H1 (cell line): ENCODE results near the gene CNR2. TPM values are rescaled to one million over a fixed set of nuclear protein-coding genes. Genes with fewer than 3 reads are reported as not detected.

ENCODE experiments used
- CTCF ChIA-PET: fragments of 300-600 bp; sonication (Branson Sonifier 250); formaldehyde crosslinking; loops from one replicate; lab custom pipeline; 2021; ENCODE audit not compliant: partially characterized antibody; lab: Charles Lee
- POLR2A ChIA-PET: fragments of 300-600 bp; sonication (Branson Sonifier 250); formaldehyde crosslinking; loops from one replicate; lab custom pipeline; 2021; ENCODE audit warnings: inconsistent platforms; ENCODE audit not compliant: partially characterized antibody; lab: Charles Lee
- DNase-seq, 2 experiments: peaks; one replicate each; pipeline versions ENCODE4 v3.0.0 to v3.0.0-alpha.2; 2010 to 2022; ENCODE audit warnings: low spot score in 2 of 2, low read depth in 1 of 2, mixed read lengths in 1 of 2
- FAIRE-seq: peaks from 2 replicates; lab custom pipeline; 2011; peaks lifted over from hg19 to GRCh38; lab: Jason Lieb, UNC
- H2AFZ ChIP-seq: 2 replicates; pipeline ENCODE4 v1.8.1; 2012; ENCODE audit warnings: low read length, inconsistent platforms
- H2AK5ac ChIP-seq: 2 replicates; pipeline ENCODE4 v1.6.1; 2013; ENCODE audit warnings: low read depth, low read length
- H2BK120ac ChIP-seq: replicated peaks from 2 replicates; pipeline ENCODE3; 2013; ENCODE audit warnings: low read depth, low read length, inconsistent platforms
- H2BK12ac ChIP-seq: 2 replicates; pipeline ENCODE4 v1.6.1; 2013; ENCODE audit warnings: low read depth, low read length
- H2BK15ac ChIP-seq: 2 replicates; pipeline ENCODE4 v1.6.1; 2013; ENCODE audit warnings: low read length
- H2BK20ac ChIP-seq: 2 replicates; pipeline ENCODE4 v1.6.1; 2013; ENCODE audit warnings: low read length
- H2BK5ac ChIP-seq: 2 replicates; pipeline ENCODE4 v1.6.1; 2013; ENCODE audit warnings: low read depth, low read length
- H3K14ac ChIP-seq: 2 replicates; pipeline ENCODE4 v1.6.1; 2013; ENCODE audit warnings: inconsistent platforms; ENCODE audit not compliant: insufficient read length
- H3K18ac ChIP-seq: 2 replicates; pipeline ENCODE4 v1.6.1; 2013; ENCODE audit warnings: low read length; ENCODE audit errors: extremely low read depth
- H3K23ac ChIP-seq: 2 replicates; pipeline ENCODE4 v1.6.1; 2013; ENCODE audit warnings: inconsistent platforms; ENCODE audit not compliant: insufficient read length
- H3K23me2 ChIP-seq: 2 replicates; pipeline ENCODE4 v1.6.1; 2013; ENCODE audit warnings: low read depth, low read length
- H3K27ac ChIP-seq: 2 replicates; pipeline ENCODE4 v1.6.1; 2011; ENCODE audit warnings: low read depth, low read length, inconsistent platforms
- H3K27me3 ChIP-seq, 4 experiments: replicated peaks in 1 of 4; 1 replicate in 1 of 4; 2 replicates in 3 of 4; pipeline versions ENCODE4 v1.6.1 to v1.8.1; 2011 to 2013; ENCODE audit warnings: low read length in 3 of 4, mild to moderate bottlenecking in 3 of 4, inconsistent platforms in 2 of 4, mixed read lengths in 2 of 4, moderate library complexity in 1 of 4; ENCODE audit not compliant: control insufficient read depth in 3 of 4, insufficient read depth in 3 of 4; ENCODE audit errors: extremely low read depth in 1 of 4
- H3K36me3 ChIP-seq, 4 experiments: 2 replicates each; pipeline versions ENCODE4 v1.6.1 to v1.8.1; 2011 to 2013; ENCODE audit warnings: mild to moderate bottlenecking in 4 of 4, low read length in 3 of 4, moderate library complexity in 2 of 4, control low read depth in 1 of 4, inconsistent platforms in 1 of 4; ENCODE audit not compliant: insufficient read depth in 4 of 4, control insufficient read depth in 2 of 4
- H3K4ac ChIP-seq: replicated peaks from 2 replicates; pipeline ENCODE3; 2013; ENCODE audit warnings: low read length, low read depth, mixed read lengths, inconsistent platforms; ENCODE audit not compliant: insufficient read length
- H3K4me1 ChIP-seq, 4 experiments: replicated peaks in 1 of 4; 1 replicate in 1 of 4; 2 replicates in 3 of 4; pipeline versions ENCODE4 v1.6.1 to v1.8.1; 2011 to 2013; ENCODE audit warnings: low read length in 3 of 4, inconsistent platforms in 2 of 4, mixed read lengths in 1 of 4; ENCODE audit not compliant: insufficient read depth in 4 of 4, control insufficient read depth in 3 of 4
- H3K4me2 ChIP-seq, 2 experiments: 2 replicates each; pipeline versions ENCODE4 v1.6.1 to v1.8.1; 2011 to 2013; ENCODE audit warnings: low read depth in 2 of 2, low read length in 2 of 2, control low read depth in 1 of 2, inconsistent platforms in 1 of 2, mild to moderate bottlenecking in 1 of 2; ENCODE audit not compliant: insufficient read depth in 1 of 2
- H3K4me3 ChIP-seq, 4 experiments: fragments of 200-600, 300-600 bp in 1 of 4; sonication (generic), shearing (Covaris generic), sonication (Bioruptor Twin) in 1 of 4; 2 replicates each; pipeline versions ENCODE4 v1.5.1 to v1.8.1; 2011 to 2016; ENCODE audit warnings: low read length in 4 of 4, low read depth in 3 of 4, control low read depth in 2 of 4, inconsistent platforms in 2 of 4, mild to moderate bottlenecking in 2 of 4, mixed read lengths in 1 of 4, moderate library complexity in 1 of 4; ENCODE audit not compliant: insufficient read depth in 2 of 4; ENCODE audit errors: extremely low read depth in 1 of 4
- H3K56ac ChIP-seq: replicated peaks from 2 replicates; pipeline ENCODE3; 2013; ENCODE audit warnings: low read depth, mild to moderate bottlenecking, mixed read lengths, low read length, inconsistent platforms; ENCODE audit not compliant: insufficient read length
- H3K79me1 ChIP-seq: 2 replicates; pipeline ENCODE4 v1.6.1; 2013; ENCODE audit warnings: low read depth, low read length, control low read depth
- H3K79me2 ChIP-seq, 2 experiments: 2 replicates each; pipeline versions ENCODE4 v1.6.1 to v1.8.1; 2012 to 2013; ENCODE audit warnings: low read length in 2 of 2, mild to moderate bottlenecking in 2 of 2, inconsistent platforms in 1 of 2; ENCODE audit not compliant: insufficient read depth in 2 of 2, control insufficient read depth in 1 of 2
- H3K9ac ChIP-seq, 4 experiments: replicated peaks in 1 of 4; 1 replicate in 1 of 4; 2 replicates in 3 of 4; pipeline versions ENCODE4 v1.6.1 to v1.8.1; 2011 to 2013; ENCODE audit warnings: low read depth in 3 of 4, low read length in 3 of 4, control low read depth in 2 of 4, mild to moderate bottlenecking in 2 of 4, moderate library complexity in 2 of 4, inconsistent platforms in 1 of 4; ENCODE audit errors: extremely low read depth in 1 of 4
- H3K9me3 ChIP-seq, 2 experiments: 2 replicates each; pipeline versions ENCODE4 v1.6.1 to v1.8.1; 2012 to 2013; ENCODE audit warnings: mild to moderate bottlenecking in 2 of 2, moderate library complexity in 2 of 2, control low read depth in 1 of 2, inconsistent platforms in 1 of 2, low read depth in 1 of 2, low read length in 1 of 2, mixed read lengths in 1 of 2; ENCODE audit not compliant: insufficient read depth in 2 of 2
- H4K20me1 ChIP-seq, 2 experiments: replicated peaks in 1 of 2; 2 replicates each; pipeline versions ENCODE3 to v1.8.1; 2011 to 2013; ENCODE audit warnings: inconsistent platforms in 2 of 2, low read length in 2 of 2, mild to moderate bottlenecking in 1 of 2; ENCODE audit not compliant: insufficient read depth in 2 of 2, control insufficient read depth in 1 of 2
- H4K5ac ChIP-seq: 2 replicates; pipeline ENCODE4 v1.6.1; 2013; ENCODE audit warnings: low read length, low read depth, mixed read lengths, inconsistent platforms; ENCODE audit not compliant: insufficient read length
- H4K8ac ChIP-seq: 2 replicates; pipeline ENCODE4 v1.8.0; 2013; ENCODE audit warnings: mild to moderate bottlenecking, moderate library complexity, low read length, inconsistent platforms; ENCODE audit not compliant: insufficient read depth; ENCODE audit errors: extremely low read depth
- H4K91ac ChIP-seq: replicated peaks from 2 replicates; pipeline ENCODE3; 2013; ENCODE audit warnings: low read length, mixed read lengths, inconsistent platforms; ENCODE audit not compliant: insufficient read length
- WGBS, 2 experiments: shearing (Covaris generic) in 1 of 2; methylation state at CpG; one replicate each; pipeline versions ENCODE4 v1.1.6 to v1.1.7; 2013 to 2015; ENCODE audit warnings: low lambda C conversion rate in 2 of 2, mixed read lengths in 2 of 2, inconsistent platforms in 1 of 2, low coverage in 1 of 2, missing lambda C conversion rate in 1 of 2; ENCODE audit not compliant: insufficient replicate concordance in 2 of 2, insufficient coverage in 1 of 2, insufficient read length in 1 of 2; ENCODE audit errors: extremely low coverage in 1 of 2, missing lambda C conversion rate in 1 of 2; 5-methylcytosine and 5-hydroxymethylcytosine counted together
- polyA plus RNA-seq, 7 experiments: library from polyadenylated mRNA; depleted of rRNA in 3 of 7; stranded (reverse) in 5 of 7; unstranded in 2 of 7; fragments of >200 nt in 5 of 7; fragments of 200-250 nt in 2 of 7; gene quantifications; 1 replicate in 5 of 7; 2 replicates in 1 of 7; 4 replicates in 1 of 7; pipeline versions ENCODE4 v1.2.1 to v1.2.3, GENCODE V29; 2011 to 2013; ENCODE audit warnings: missing spikeins in 2 of 7, mixed read lengths in 2 of 7
- total RNA-seq: library from RNA; stranded (reverse); fragmentation: NEBNext Ultra II Directional; extraction: Animal tissue kit (Norgen Biotek cat#: 25700); gene quantifications from 2 replicates; pipeline ENCODE4 v1.2.1, GENCODE V29; 2021

CNR2 gene
- total and polyA plus RNA-seq, 2 of the 8 experiments (the other 6 are each of a cell fraction or from before 2014, with no cell fraction given), result not detected

DNA sequence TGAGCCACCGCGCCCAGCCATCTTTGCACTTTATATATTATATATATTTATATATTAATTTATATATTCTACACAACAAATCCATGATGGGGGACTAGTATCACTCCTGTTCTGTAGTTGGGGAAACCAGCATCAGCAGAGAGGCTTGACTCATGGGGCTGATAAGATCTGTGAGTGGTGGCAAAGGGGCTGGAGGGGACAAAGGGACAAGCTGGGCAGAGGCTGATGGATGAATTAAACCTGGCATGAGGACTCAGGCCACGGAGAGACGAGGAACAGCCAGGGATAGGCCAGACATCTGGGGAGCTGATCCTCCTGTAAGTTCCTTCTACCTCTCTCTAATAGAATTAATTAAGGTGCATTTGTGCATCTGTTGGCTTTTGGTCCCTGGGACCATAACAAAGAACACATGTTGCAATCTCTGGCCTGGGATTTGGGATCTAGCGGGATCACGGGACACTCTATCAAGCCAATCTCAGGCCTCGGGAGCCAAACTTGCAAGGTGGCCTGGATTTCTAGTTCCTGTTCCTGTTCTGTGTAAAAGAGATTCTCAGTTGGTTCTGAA lies 7.6 kb downstream of the CNR2 start:
- Histone ChIP-seq H3K27ac (no peak overlapping the region), H4K20me1 (no peaks in the 10 kb centered on the region), H2BK20ac (no peak overlapping the region), H4K91ac (no peak overlapping the region), H2BK12ac (no peak overlapping the region), H2BK5ac (no peak overlapping the region), H3K36me3 (no peaks in the 10 kb centered on the region; a peak in 1 of 8 replicates), H3K4ac (peak overlapping the region; percentile 35), H4K8ac (no peak overlapping the region), H3K9ac (no peak overlapping the region), H4K5ac (no peak overlapping the region), H3K14ac (no peak overlapping the region), H3K56ac (no peak overlapping the region), H2BK120ac (no peak overlapping the region), H3K4me1 (peaks cover 8 to 15% (median 9%) of the 10 kb centered on the region in 4 experiments), H3K27me3 (peaks cover 5 to 34% (median 27%) of the 10 kb centered on the region in 4 experiments), H2AFZ (no peak overlapping the region), H3K9me3 (no peaks in the 10 kb centered on the region), H3K4me2 (no peak overlapping the region), H2AK5ac (no peak overlapping the region), H3K4me3 (no peak overlapping the region), H3K23me2 (peaks cover 2% of the 10 kb centered on the region; the same call in 1 of the 2 replicates), H2BK15ac (no peak overlapping the region), H3K79me2 (no peaks in the 10 kb centered on the region), H3K23ac (no peak overlapping the region), H3K79me1 (no peaks in the 10 kb centered on the region), H3K18ac (no peak overlapping the region)
- CTCF ChIA-PET, result no interaction called here
- DNase-seq, result no peak
- POLR2A ChIA-PET, result interaction anchor here (0.6 kb wide), 1 partner anchor 56 kb away, joined by 3 read pairs; no protein-coding TSS in a partner anchor
- FAIRE-seq, result no peak
- WGBS, 2 experiments, result 87% methylated on average over 7 of the region's 7 CpGs; no CpG with 5 or more reads in 1 of the 2 experiments
